ENCODE results near the gene PPP1R13B.
"Not testable (repeated sequence)": the region's sequence is repeated elsewhere in the genome, so short reads cannot be mapped to it uniquely, and the experiment has no call there.

Gene PPP1R13B

DNA sequence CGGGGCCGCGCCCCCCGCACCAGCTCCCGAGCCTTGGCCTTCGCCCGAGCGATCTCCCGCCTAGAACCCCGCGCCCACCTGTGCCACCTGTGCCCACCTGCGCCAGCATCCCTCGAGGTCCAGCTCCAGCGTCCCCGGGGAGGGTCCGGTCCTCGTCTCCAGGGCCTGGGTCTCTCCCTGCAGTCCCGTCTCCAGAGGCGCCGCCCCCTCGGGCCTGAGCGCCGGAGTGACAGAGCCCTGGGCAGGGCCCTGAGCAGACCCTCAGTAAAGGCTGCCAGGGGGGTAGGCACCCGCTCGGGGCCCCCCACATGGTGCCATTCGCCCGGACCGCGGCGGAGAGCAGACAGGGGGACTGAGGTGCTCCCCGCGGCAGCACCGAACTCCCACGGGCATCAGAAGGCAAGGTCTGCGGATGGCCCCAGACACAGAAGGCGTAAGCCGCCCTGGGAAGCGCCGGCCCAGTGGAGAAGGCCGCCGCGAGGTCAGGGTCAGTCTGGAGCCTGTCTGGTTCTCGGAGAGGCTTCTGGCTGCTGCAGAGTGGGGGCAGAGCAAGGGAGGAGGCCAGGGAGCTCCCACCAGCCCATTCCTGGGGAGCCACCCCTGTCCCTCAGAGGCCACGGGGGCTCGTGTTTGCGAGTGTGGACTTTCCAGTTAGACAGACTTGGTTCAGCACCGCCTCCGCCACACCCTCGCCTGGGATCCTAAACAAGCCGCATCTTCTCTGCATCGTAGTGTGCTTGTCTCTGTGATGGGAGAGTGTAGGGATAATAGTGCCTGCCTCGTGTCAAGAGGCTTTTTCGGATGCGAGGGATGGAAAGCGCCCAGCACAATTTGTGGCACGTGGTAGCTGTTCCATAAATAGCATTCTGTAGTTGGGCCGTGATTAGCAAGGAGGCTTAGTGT is 1.1 kb upstream of the PPP1R13B start:
- Histone ChIP-seq H3K4me1 (peaks cover 0 to 21% (median 14%) of the 10 kb centered on the region in 4 donors), H3K9me3 (no peaks in the 10 kb centered on the region), H3K4me3 (peak overlapping the region; percentile 54 to 88), H3K27ac (peak overlapping the region; percentile 79), H3K36me3 (no peaks in the 10 kb centered on the region), H3K27me3 (no peaks in the 10 kb centered on the region)
- TF ChIP-seq, protein P1, sequence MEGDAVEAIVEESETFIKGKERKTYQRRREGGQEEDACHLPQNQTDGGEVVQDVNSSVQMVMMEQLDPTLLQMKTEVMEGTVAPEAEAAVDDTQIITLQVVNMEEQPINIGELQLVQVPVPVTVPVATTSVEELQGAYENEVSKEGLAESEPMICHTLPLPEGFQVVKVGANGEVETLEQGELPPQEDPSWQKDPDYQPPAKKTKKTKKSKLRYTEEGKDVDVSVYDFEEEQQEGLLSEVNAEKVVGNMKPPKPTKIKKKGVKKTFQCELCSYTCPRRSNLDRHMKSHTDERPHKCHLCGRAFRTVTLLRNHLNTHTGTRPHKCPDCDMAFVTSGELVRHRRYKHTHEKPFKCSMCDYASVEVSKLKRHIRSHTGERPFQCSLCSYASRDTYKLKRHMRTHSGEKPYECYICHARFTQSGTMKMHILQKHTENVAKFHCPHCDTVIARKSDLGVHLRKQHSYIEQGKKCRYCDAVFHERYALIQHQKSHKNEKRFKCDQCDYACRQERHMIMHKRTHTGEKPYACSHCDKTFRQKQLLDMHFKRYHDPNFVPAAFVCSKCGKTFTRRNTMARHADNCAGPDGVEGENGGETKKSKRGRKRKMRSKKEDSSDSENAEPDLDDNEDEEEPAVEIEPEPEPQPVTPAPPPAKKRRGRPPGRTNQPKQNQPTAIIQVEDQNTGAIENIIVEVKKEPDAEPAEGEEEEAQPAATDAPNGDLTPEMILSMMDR (IDR thresholded peaks at IDR 0.05), result no peak
- intact Hi-C loops (cut with DNase I; ENCODE audit: low total_unique reads), result loop anchor here (5.0 kb wide), 1 partner anchor 74 kb away; a partner anchor contains a TSS
- DNase-seq, result peak; percentile 24 to 76

DNA sequence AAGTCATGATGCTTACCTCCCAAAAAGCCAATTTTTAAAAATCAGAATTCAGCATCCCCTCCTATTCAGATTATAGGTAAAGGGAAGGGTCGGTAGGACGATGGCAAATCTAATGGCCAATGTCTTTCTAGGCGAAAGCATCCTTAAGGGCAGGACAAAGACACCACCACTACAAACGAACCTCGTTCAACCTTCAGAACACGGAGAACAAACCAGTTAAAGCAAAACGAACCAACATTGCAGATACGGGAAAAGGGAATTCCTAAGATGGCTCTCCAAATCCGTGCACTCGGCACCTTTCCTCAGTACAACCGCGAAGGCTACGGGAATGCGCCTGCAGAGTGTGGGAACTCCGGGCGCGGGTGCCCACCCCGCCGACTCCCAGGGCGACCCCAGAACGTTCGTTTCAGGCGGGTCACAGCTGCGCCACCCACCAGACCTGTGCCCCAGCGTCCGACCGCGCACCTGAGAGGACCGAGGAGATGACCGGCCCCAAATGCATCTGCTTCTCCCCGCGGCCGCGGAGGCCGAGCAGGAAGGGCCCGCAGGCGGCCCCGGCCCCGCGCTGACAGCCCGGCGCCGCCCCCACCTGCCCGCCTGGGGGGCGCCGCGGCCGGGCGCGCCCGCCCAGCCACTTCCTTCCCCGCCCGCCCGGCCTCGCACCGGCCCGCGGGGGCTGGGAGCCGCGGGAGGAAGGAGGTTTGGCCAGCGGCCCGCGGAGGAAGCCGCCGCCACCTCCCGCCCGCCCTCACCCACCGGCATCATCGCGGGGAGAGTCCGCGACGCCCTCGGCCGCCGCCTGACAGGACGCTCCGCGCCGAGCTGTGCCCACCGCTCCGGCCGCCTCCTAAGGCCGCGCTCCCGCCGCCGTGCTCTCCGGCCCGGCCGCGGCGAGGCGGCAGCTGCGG is 578 bp downstream of the PPP1R13B start:
- H3K27ac ChIP-seq, result peak overlapping the region; percentile 39 to 42
- DNase-seq, result peak in 1 of 2 donors; percentile 73
- no peaks in the 10 kb centered on the region for H3K36me3 ChIP-seq
- H3K4me3 ChIP-seq, result peak overlapping the region; percentile 54 to 88
- no peaks in the 10 kb centered on the region for H3K9me3 ChIP-seq
- H3K27me3 ChIP-seq, result no peaks in the 10 kb centered on the region
- TF ChIP-seq, protein P1 (IDR thresholded peaks at IDR 0.05), result no peak
- intact Hi-C loops (cut with DNase I; ENCODE audit: low total_unique reads), result loop anchor here (5.0 kb wide), 1 partner anchor 76 kb away; a partner anchor contains a TSS
- peaks cover 0 to 21% (median 14%) of the 10 kb centered on the region in 4 donors for H3K4me1 ChIP-seq

DNA sequence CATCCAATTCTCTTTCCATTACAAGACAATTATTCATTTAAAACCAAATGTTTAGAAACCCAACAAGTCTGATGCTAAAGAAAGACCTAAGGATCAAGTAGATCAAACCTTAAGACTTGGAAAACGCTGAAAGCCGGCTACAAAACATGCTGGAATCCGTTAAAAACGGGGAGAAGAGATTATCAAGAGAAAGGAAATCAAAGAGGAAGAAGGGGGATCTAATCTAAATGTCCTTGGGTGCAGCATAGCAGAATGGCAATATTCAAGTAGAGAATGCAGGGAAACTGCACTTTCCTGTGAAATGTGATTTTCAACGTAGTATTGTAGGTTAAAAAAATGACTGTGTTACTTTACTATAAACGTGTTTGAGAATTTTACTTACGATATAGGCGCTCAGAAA is 1.3 kb downstream of the PPP1R13B start:
- H3K27me3 ChIP-seq, result no peaks in the 10 kb centered on the region
- no peaks in the 10 kb centered on the region for H3K36me3 ChIP-seq
- no peak for DNase-seq
- no peak overlapping the region for H3K27ac ChIP-seq
- peaks cover 0 to 21% (median 14%) of the 10 kb centered on the region in 4 donors for H3K4me1 ChIP-seq
- TF ChIP-seq, protein P1 (IDR thresholded peaks at IDR 0.05), result no peak
- H3K9me3 ChIP-seq, result no peaks in the 10 kb centered on the region
- intact Hi-C loops (cut with DNase I; ENCODE audit: low total_unique reads), result loop anchor here (5.0 kb wide), 1 partner anchor 76 kb away; a partner anchor contains a TSS
- peak overlapping the region; percentile 54 to 88 for H3K4me3 ChIP-seq

DNA sequence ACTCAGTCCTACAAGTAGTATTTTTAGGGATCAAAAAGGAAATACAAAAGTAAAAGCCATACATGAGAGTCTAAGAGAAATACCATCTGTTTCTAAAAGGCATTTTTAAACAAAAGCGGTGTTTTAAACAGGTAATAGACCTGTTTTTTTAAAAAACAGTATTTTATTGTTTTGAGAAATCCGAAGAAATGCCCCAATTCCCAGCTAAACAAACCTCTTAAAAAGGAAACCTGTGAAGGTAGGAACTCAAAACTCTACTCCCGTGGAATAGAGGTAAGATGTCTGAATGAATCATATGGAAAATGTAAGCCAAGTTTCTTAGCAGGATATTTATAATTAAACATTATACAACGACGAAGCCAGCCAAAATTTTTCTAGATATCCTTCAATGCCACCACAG is 2.0 kb downstream of the PPP1R13B start:
- intact Hi-C loops (cut with DNase I; ENCODE audit: low total_unique reads), result loop anchor here (5.0 kb wide), 1 partner anchor 77 kb away; a partner anchor contains a TSS
- TF ChIP-seq, protein P1 (IDR thresholded peaks at IDR 0.05), result no peak
- no peaks in the 10 kb centered on the region for H3K9me3 ChIP-seq
- DNase-seq, result no peak
- peaks cover 0 to 21% (median 14%) of the 10 kb centered on the region in 4 donors for H3K4me1 ChIP-seq
- H3K36me3 ChIP-seq, result no peaks in the 10 kb centered on the region
- H3K27me3 ChIP-seq, result no peaks in the 10 kb centered on the region
- no peak overlapping the region for H3K4me3 ChIP-seq
- H3K27ac ChIP-seq, result no peak overlapping the region

DNA sequence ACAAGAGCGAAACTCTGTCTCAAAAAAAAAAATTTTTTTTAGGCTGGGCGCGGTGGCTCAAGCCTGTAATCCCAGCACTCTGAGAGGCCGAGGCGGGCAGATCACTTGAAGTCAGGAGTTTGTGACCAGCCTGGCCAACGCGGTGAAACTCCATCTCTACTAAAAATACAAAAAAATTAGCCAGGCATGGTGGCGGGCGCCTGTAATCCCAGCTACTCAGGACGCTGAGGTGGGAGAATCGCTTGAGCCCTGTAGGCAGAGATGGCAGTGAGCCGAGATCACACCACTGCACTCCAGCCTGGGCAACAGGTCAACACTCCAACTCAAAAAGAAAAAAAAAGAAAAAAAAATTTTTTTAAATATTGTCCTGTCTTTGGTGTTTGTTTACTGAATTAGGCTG is 6.1 kb downstream of the PPP1R13B start:
- DNase-seq; H3K9me3 ChIP-seq; H3K4me3 ChIP-seq; H3K27me3 ChIP-seq; H3K27ac ChIP-seq; H3K4me1 ChIP-seq; intact Hi-C loops (cut with DNase I; ENCODE audit: low total_unique reads); H3K36me3 ChIP-seq: not testable (repeated sequence)

Measured in tibial artery (tissue), 4 donors.